Activated CD4-positive, alpha-beta T cell treated with anti-CD3 and anti-CD28 coated beads, Interleukin-2, amount 10 ng/mL, durations not matched to agents 24 days and 14 days (primary cell): Measurements from ENCODE around the gene ANKRD40. TPM values are rescaled to one million over a fixed set of nuclear protein-coding genes. Genes with fewer than 3 reads are reported as not detected.

Experiments used
- DNase-seq: peaks from one replicate; pipeline ENCODE4 v3.0.0; 2022
- H3K27ac Mint-ChIP-seq: one replicate; pipeline ENCODE4 v1.8.0; 2022; ENCODE audit warnings: mild to moderate bottlenecking, mixed read lengths
- H3K27me3 Mint-ChIP-seq: one replicate; pipeline ENCODE4 v1.8.0; 2022; ENCODE audit warnings: mixed read lengths
- H3K36me3 Mint-ChIP-seq: one replicate; pipeline ENCODE4 v1.8.0; 2022; ENCODE audit warnings: low read depth, mild to moderate bottlenecking, mixed read lengths
- H3K4me1 Mint-ChIP-seq: one replicate; pipeline ENCODE4 v1.8.0; 2021; ENCODE audit warnings: mixed read lengths
- H3K4me3 Mint-ChIP-seq: one replicate; pipeline ENCODE4 v1.8.0; 2022; ENCODE audit warnings: mild to moderate bottlenecking, moderate library complexity, mixed read lengths
- H3K9me3 Mint-ChIP-seq: one replicate; pipeline ENCODE4 v1.8.0; 2021; ENCODE audit warnings: mixed read lengths
- intact Hi-C: fragments of 100-400 bp; cut with micrococcal nuclease; formaldehyde crosslinking; loops from one replicate; pipeline ENCODE4 v1.15.1; 2023
- total RNA-seq: library from RNA; stranded (reverse); gene quantifications from 2 replicates; pipeline ENCODE4 v1.2.3, GENCODE V29; 2022

ANKRD40 gene
- total RNA-seq, 1 donor from 2014 or later, result 49.8 TPM

DNA sequence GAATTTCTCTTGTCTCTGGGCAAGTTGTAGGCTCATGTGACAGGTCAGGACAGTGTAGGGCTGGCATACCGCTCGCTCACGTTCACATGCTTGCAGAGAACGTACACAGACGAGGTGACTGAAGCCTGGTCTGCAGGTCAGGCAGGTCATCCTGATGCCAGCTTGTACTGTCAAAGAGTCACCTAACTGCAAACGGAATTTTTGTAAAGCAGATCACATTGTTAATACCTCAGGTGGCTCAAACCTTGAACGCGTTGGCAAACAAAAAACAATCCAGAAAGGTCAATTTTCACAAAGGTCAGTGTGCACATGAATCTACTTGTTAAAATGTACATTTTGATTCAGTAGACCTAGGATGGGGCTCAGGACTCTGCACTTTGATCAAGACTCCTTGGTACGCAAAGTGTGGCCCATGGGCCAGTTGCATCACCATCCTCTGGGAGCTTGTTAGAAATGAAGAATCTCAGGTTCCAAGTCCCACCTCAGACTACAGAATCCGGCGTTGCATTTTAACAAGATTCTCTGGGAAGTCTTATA is 28.6 kb downstream of the ANKRD40 start:
- H3K27me3 Mint-ChIP-seq, result peaks cover 23% of the 10 kb centered on the region
- no peaks in the 10 kb centered on the region for H3K36me3 Mint-ChIP-seq
- no peak overlapping the region for H3K4me3 Mint-ChIP-seq
- H3K9me3 Mint-ChIP-seq, result no peaks in the 10 kb centered on the region
- peaks cover 4% of the 10 kb centered on the region for H3K4me1 Mint-ChIP-seq
- intact Hi-C loops, result no loop called here
- DNase-seq, result no peak
- H3K27ac Mint-ChIP-seq, result no peak overlapping the region

GRCh38 chr17:50677851-50678375 is 29.8 kb downstream of the ANKRD40 start:
- no peaks in the 10 kb centered on the region for H3K9me3 Mint-ChIP-seq
- DNase-seq, result no peak
- no peak overlapping the region for H3K4me3 Mint-ChIP-seq
- no peaks in the 10 kb centered on the region for H3K36me3 Mint-ChIP-seq
- H3K27me3 Mint-ChIP-seq, result peaks cover 23% of the 10 kb centered on the region
- H3K4me1 Mint-ChIP-seq, result peaks cover 4% of the 10 kb centered on the region
- H3K27ac Mint-ChIP-seq, result no peak overlapping the region
- intact Hi-C loops, result no loop called here

DNA sequence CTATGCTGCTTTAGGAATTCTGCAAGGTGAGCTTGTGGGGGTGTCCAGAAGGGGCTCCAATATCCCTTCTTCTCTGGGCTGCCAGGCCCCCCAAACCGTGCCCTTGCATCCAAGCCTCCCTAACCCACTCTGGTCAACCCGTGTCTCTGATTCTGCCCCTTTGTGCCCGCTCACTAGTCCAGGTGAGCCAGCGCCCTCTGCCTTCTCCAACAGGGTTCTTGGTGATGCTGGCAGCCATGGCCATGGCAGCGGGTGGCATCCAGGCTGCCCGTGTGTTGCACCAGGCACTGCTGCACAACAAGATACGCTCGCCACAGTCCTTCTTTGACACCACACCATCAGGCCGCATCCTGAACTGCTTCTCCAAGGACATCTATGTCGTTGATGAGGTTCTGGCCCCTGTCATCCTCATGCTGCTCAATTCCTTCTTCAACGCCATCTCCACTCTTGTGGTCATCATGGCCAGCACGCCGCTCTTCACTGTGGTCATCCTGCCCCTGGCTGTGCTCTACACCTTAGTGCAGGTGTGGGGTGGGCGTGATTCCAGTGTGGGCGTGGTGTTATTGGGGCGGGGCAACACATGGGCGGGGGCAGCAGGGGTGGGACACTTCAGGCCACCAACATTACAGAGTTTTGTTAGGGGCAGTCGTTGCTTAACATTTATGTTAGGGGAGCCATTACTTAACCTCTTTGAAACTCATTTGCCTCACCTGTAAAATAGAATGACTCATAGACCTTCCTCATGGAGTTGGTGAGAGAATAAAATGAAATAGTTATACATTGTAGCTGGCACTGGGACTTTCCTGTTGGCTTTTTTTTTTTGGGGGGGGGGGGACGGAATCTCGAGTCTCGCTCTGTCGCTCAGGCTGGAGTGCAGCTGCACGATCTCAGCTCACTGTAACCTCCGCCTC is 31.4 kb downstream of the ANKRD40 start:
- Mint-ChIP-seq H3K4me3 (no peak overlapping the region), H3K36me3 (no peaks in the 10 kb centered on the region), H3K4me1 (peaks cover 3% of the 10 kb centered on the region), H3K9me3 (no peaks in the 10 kb centered on the region), H3K27me3 (peaks cover 15% of the 10 kb centered on the region), H3K27ac (no peak overlapping the region)
- intact Hi-C loops, result no loop called here
- no peak for DNase-seq

DNA sequence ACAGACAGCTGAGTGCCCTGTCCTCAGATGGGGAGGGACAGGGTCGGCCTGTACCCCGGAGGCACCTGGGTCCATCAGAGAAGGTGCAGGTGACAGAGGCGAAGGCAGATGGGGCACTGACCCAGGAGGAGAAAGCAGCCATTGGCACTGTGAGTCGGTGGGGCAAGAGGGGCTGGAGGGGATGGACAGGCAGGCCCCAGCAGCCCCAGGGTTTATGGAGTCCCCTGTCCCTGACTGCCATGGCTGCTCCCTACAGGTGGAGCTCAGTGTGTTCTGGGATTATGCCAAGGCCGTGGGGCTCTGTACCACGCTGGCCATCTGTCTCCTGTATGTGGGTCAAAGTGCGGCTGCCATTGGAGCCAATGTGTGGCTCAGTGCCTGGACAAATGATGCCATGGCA is 32.1 kb downstream of the ANKRD40 start:
- no peak for DNase-seq
- intact Hi-C loops, result no loop called here
- Mint-ChIP-seq H3K27me3 (peaks cover 9% of the 10 kb centered on the region), H3K4me3 (no peak overlapping the region), H3K9me3 (no peaks in the 10 kb centered on the region), H3K4me1 (no peaks in the 10 kb centered on the region), H3K36me3 (no peaks in the 10 kb centered on the region), H3K27ac (no peak overlapping the region)

DNA sequence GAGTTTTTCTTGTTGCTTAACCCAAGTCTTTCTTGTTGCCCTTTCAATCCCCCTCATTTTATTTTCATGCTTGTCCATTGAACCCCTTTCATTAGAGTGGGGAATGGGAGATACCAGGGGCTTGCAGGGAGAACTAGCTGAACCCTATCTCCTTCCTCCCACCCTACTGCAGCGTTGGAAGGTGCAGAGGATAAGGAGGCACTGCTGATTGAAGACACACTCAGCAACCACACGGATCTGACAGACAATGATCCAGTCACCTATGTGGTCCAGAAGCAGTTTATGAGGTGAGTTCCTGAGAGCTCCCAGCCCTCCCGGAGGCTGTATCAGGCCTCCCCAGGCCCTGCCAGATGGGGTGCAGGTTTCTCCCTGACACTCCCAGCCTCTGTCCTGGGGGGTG is 32.5 kb downstream of the ANKRD40 start:
- no peaks in the 10 kb centered on the region for H3K36me3 Mint-ChIP-seq
- no peaks in the 10 kb centered on the region for H3K9me3 Mint-ChIP-seq
- no peak overlapping the region for H3K27ac Mint-ChIP-seq
- intact Hi-C loops, result no loop called here
- H3K4me1 Mint-ChIP-seq, result no peaks in the 10 kb centered on the region
- DNase-seq, result no peak
- H3K27me3 Mint-ChIP-seq, result peaks cover 6% of the 10 kb centered on the region
- no peak overlapping the region for H3K4me3 Mint-ChIP-seq

DNA sequence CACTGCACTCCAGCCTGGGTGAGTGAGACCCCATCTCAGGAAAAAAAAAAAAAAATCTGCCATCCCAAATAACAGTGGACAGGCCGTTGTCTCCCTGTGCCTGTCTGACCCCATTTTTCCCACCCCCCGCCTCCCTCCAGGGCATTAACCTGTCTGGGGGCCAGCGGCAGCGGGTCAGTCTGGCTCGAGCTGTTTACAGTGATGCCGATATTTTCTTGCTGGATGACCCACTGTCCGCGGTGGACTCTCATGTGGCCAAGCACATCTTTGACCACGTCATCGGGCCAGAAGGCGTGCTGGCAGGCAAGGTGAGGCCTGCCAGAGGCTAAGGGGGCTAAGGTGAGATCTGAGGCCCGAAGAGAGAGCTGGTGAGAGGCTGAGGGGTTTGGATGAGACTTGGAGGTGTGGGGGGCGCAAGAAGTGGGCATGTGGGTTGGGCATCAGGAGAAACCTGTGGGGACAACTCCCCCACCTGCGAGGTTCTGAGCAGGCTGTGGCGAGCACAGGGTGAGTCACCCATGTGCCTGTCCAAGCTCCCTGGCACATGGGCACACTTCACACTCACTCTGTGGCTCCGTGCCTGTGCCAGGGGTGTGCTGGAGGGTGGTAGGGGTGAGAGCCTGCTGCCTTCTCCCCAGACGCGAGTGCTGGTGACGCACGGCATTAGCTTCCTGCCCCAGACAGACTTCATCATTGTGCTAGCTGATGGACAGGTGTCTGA is 34.7 kb downstream of the ANKRD40 start:
- no peak overlapping the region for H3K27ac Mint-ChIP-seq
- H3K9me3 Mint-ChIP-seq, result no peaks in the 10 kb centered on the region
- H3K36me3 Mint-ChIP-seq, result no peaks in the 10 kb centered on the region
- H3K27me3 Mint-ChIP-seq, result peaks cover 2% of the 10 kb centered on the region
- intact Hi-C loops, result no loop called here
- DNase-seq, result no peak
- no peaks in the 10 kb centered on the region for H3K4me1 Mint-ChIP-seq
- no peak overlapping the region for H3K4me3 Mint-ChIP-seq

DNA sequence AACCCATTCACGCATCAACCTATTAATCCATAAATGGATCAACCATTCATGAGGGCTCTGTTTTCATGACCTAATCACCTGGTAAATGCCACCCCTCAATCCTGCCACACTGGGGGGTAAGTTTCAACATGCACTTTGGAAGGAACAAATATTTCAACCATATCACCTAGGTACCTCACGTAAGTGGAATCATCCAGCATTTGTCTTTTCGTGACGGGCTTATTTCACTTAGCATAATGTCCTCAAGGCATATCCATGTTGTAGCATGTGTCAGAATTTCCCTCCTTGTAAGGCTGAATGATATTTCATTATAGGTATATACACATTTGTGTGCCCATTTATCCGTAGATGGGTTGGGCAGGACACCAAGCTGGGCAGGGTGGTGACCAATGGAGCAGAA is 35.6 kb downstream of the ANKRD40 start:
- no peaks in the 10 kb centered on the region for H3K4me1 Mint-ChIP-seq
- no peaks in the 10 kb centered on the region for H3K9me3 Mint-ChIP-seq
- H3K36me3 Mint-ChIP-seq, result no peaks in the 10 kb centered on the region
- peaks cover 2% of the 10 kb centered on the region for H3K27me3 Mint-ChIP-seq
- no peak overlapping the region for H3K4me3 Mint-ChIP-seq
- intact Hi-C loops, result no loop called here
- H3K27ac Mint-ChIP-seq, result no peak overlapping the region
- DNase-seq, result no peak

- Mint-ChIP-seq H3K9me3 (no peaks in the 10 kb centered on the region), H3K36me3 (no peaks in the 10 kb centered on the region), H3K27ac (no peak overlapping the region), H3K4me3 (no peak overlapping the region), H3K27me3 (no peaks in the 10 kb centered on the region), H3K4me1 (no peaks in the 10 kb centered on the region)
- no peak for DNase-seq
- intact Hi-C loops, result loop anchor here (5.0 kb wide), 1 partner anchor 37 kb away; the partner anchor contains the start of gene ABCC3
Measured at GRCh38 chr17:50668838-50669581, 38.7 kb downstream of the ANKRD40 start.

DNA sequence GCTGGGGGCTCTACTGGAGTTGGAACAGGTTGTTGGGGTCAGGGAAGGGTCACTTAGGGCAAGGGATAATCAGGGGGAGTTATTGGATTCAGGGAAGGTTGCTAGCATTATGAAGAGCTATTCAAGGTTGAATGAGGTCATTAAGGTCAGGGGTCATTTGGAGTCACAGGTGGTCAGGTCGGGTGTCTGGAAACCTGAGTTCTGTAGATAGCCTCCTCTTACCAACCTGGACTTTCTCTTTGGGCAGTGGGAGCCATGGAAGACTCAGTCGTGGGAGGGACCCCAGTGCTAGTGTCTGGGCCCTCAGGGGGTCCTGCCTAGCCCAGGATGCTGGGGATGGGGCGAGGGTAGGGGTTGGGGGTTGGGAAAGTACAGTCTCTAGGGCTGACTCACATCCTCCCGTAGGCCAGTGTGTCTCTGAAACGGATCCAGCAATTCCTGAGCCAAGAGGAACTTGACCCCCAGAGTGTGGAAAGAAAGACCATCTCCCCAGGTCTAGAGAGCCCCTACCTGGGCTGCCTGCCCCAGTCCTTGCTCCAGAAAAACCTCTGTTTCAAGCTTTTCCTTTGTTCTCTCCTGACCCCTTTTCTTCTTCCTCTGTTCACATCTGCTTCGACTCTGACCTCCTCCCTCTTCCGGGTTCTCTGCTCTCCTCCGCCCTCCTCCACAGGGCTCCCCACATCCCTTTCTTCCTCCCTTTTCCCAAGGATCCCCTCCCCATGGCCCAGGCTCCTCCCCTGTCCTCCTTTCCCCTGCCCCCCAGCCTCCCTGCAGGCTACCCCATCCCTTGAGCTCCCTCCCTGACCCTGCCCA is 39.5 kb downstream of the ANKRD40 start:
- H3K9me3 Mint-ChIP-seq, result no peaks in the 10 kb centered on the region
- DNase-seq, result no peak
- no peaks in the 10 kb centered on the region for H3K36me3 Mint-ChIP-seq
- no peak overlapping the region for H3K4me3 Mint-ChIP-seq
- H3K27me3 Mint-ChIP-seq, result no peaks in the 10 kb centered on the region
- H3K27ac Mint-ChIP-seq, result no peak overlapping the region
- intact Hi-C loops, result loop anchor here (5.0 kb wide), 1 partner anchor 36 kb away; the partner anchor contains the start of gene ABCC3
- no peaks in the 10 kb centered on the region for H3K4me1 Mint-ChIP-seq

DNA sequence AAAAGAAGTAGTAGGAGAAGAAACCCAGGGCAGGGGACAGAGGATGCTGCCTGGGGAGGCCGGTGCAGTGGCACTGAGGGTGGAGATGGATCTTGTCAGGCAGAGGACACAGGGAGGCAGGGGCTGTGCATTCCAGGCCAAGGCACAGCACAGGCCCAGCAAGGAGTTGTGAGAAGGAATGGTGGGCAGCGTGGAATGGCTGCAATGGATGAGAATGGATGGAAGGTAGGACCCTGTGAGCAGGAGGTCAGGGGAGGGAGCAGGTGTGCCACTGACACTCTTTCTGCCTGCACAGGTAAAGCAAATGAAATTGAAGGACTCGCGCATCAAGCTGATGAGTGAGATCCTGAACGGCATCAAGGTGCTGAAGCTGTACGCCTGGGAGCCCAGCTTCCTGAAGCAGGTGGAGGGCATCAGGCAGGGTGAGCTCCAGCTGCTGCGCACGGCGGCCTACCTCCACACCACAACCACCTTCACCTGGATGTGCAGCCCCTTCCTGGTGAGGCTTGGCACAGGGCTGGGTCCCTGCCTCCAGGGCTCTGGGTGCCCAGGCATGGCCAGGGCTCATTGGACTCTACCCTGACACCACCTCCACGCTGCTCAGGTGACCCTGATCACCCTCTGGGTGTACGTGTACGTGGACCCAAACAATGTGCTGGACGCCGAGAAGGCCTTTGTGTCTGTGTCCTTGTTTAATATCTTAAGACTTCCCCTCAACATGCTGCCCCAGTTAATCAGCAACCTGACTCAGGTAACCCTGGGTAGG is 40.3 kb downstream of the ANKRD40 start:
- no peaks in the 10 kb centered on the region for H3K36me3 Mint-ChIP-seq
- no peaks in the 10 kb centered on the region for H3K27me3 Mint-ChIP-seq
- intact Hi-C loops, result loop anchor here (5.0 kb wide), 1 partner anchor 35 kb away; the partner anchor contains the start of gene ABCC3
- H3K27ac Mint-ChIP-seq, result no peak overlapping the region
- H3K4me3 Mint-ChIP-seq, result no peak overlapping the region
- H3K4me1 Mint-ChIP-seq, result peaks cover 4% of the 10 kb centered on the region
- H3K9me3 Mint-ChIP-seq, result no peaks in the 10 kb centered on the region
- DNase-seq, result no peak

GRCh38 chr17:50666316-50666715 is 41.4 kb downstream of the ANKRD40 start:
- Mint-ChIP-seq H3K9me3 (no peaks in the 10 kb centered on the region), H3K4me1 (peaks cover 15% of the 10 kb centered on the region), H3K4me3 (no peak overlapping the region), H3K27ac (no peak overlapping the region), H3K36me3 (no peaks in the 10 kb centered on the region), H3K27me3 (no peaks in the 10 kb centered on the region)
- intact Hi-C loops, result loop anchor here (5.0 kb wide), 1 partner anchor 34 kb away; the partner anchor contains the start of gene ABCC3
- no peak for DNase-seq

- Mint-ChIP-seq H3K27me3 (no peaks in the 10 kb centered on the region), H3K4me3 (no peak overlapping the region), H3K36me3 (no peaks in the 10 kb centered on the region), H3K4me1 (peaks cover 20% of the 10 kb centered on the region), H3K27ac (no peak overlapping the region), H3K9me3 (no peaks in the 10 kb centered on the region)
- intact Hi-C loops, result loop anchor here (5.0 kb wide), 1 partner anchor 34 kb away; the partner anchor contains the start of gene ABCC3
- DNase-seq, result no peak
Measured at GRCh38 chr17:50665838-50666237, 41.9 kb downstream of the ANKRD40 start.
